K562 (cell line): ENCODE measurements around the gene THAP4. TPM values are rescaled to one million over a fixed set of nuclear protein-coding genes. Genes with fewer than 3 reads are reported as not detected.

Experiments used
- ATAC-seq: fragments of 200-7000 bp; cut with Tn5 transposase; 3 replicates; pipeline ENCODE4 v1.9.1; 2020; ENCODE audit warnings: moderate library complexity
- BruUV-seq: library from RNA; stranded (reverse); fragments of 400-500 nt; replicated peaks from 2 replicates; lab custom pipeline; 2021; lab: Mats Ljungman, UMichigan
- CTCF ChIA-PET: fragments of 300-600 bp; formaldehyde crosslinking; extraction: SDS; loops from one replicate; lab custom pipeline; 2021; ENCODE audit warnings: low intra/inter-chr PET ratio; lab: Yijun Ruan, JAX
- POLR2A ChIA-PET: fragments of 300-600, 350-650 bp; sonication (Branson Sonifier 250); formaldehyde crosslinking; extraction: SDS; loops from one replicate; lab custom pipeline; 2021; ENCODE audit warnings: antibody characterized with exemption, inconsistent platforms; lab: Yijun Ruan, JAX
- DNase-seq, 4 experiments: peaks; one replicate each; pipeline versions ENCODE4 v3.0.0 to v3.0.0-alpha.2; 2011 to 2018; ENCODE audit warnings: low spot score in 3 of 4, mixed read lengths in 3 of 4; ENCODE audit errors: extremely low read depth in 1 of 4
- FAIRE-seq: peaks from 2 replicates; lab custom pipeline; 2011; peaks lifted over from hg19 to GRCh38; lab: Jason Lieb, UNC
- H2AFZ ChIP-seq: 2 replicates; pipeline ENCODE4 v1.6.0; 2011; ENCODE audit warnings: low read depth, low read length, control low read depth, inconsistent platforms
- H3K27ac ChIP-seq: fragments of 200-600 bp; 3 replicates; pipeline ENCODE4 v1.8.0; 2011; ENCODE audit warnings: low read depth, mild to moderate bottlenecking, control low read depth, inconsistent platforms, low read length, moderate library complexity, mixed read lengths; ENCODE audit errors: extremely low read depth
- H3K27me3 ChIP-seq, 2 experiments: fragments of 300-600 bp in 1 of 2; 2 replicates in 1 of 2; 3 replicates in 1 of 2; pipeline versions ENCODE4 v1.6.0 to v1.8.0; 2011; ENCODE audit warnings: inconsistent platforms in 2 of 2, low read length in 2 of 2, mild to moderate bottlenecking in 1 of 2, mixed read lengths in 1 of 2, moderate library complexity in 1 of 2; ENCODE audit not compliant: control insufficient read depth in 2 of 2, insufficient read depth in 2 of 2
- H3K36me3 ChIP-seq: fragments of 300-600 bp; 3 replicates; pipeline ENCODE4 v1.8.0; 2011; ENCODE audit warnings: mild to moderate bottlenecking, low read length, inconsistent platforms; ENCODE audit not compliant: control insufficient read depth, insufficient read depth
- H3K4me1 ChIP-seq, 2 experiments: fragments of 200-600 bp in 1 of 2; replicated peaks in 1 of 2; 2 replicates in 1 of 2; 3 replicates in 1 of 2; pipeline versions ENCODE4 v1.5.1 to v1.8.0; 2011; ENCODE audit warnings: inconsistent platforms in 2 of 2, low read length in 2 of 2, mild to moderate bottlenecking in 1 of 2, mixed read lengths in 1 of 2, moderate library complexity in 1 of 2; ENCODE audit not compliant: control insufficient read depth in 2 of 2, insufficient read depth in 2 of 2
- H3K4me2 ChIP-seq: 2 replicates; pipeline ENCODE4 v1.6.1; 2011; ENCODE audit warnings: low read length, control low read depth, inconsistent platforms, mixed read lengths; ENCODE audit not compliant: insufficient read depth
- H3K4me3 ChIP-seq: fragments of 200-600 bp; sonication (generic), shearing (Covaris generic); 2 replicates; pipeline ENCODE4 v1.5.1; 2016; ENCODE audit warnings: control low read depth, inconsistent platforms
- H3K79me2 ChIP-seq: fragments of 200-600 bp; 3 replicates; pipeline ENCODE4 v1.8.0; 2011; ENCODE audit warnings: low read length, inconsistent platforms; ENCODE audit not compliant: control insufficient read depth, insufficient read depth
- H3K9ac ChIP-seq, 2 experiments: 2 replicates each; pipeline versions ENCODE4 v1.6.0 to v1.6.1; 2011; ENCODE audit warnings: low read depth in 2 of 2, low read length in 2 of 2, control low read depth in 1 of 2, inconsistent platforms in 1 of 2, mild to moderate bottlenecking in 1 of 2, mixed read lengths in 1 of 2; ENCODE audit not compliant: insufficient read depth in 1 of 2
- H3K9me1 ChIP-seq: one replicate; pipeline ENCODE4 v1.6.0; 2011; ENCODE audit warnings: inconsistent platforms, mild to moderate bottlenecking, low read length, moderate library complexity; ENCODE audit not compliant: control insufficient read depth, insufficient read depth
- H3K9me3 ChIP-seq: replicated peaks from 2 replicates; pipeline ENCODE4 v1.5.1; 2011; ENCODE audit warnings: low read depth, low read length, inconsistent platforms; ENCODE audit not compliant: control insufficient read depth, insufficient read depth
- H4K20me1 ChIP-seq: replicated peaks from 2 replicates; pipeline ENCODE4 v1.6.1; 2011; ENCODE audit warnings: low read length, inconsistent platforms, mixed read lengths; ENCODE audit not compliant: control insufficient read depth, insufficient read depth
- CBX8 ChIP-seq: fragments of 200-600 bp; sonication (generic); IDR thresholded peaks from 2 replicates; pipeline ENCODE4 v1.6.1; 2012; ENCODE audit warnings: borderline replicate concordance, mixed run types, low read depth, mild to moderate bottlenecking, moderate library complexity, mixed read lengths, low read length, control low read depth, inconsistent platforms; ENCODE audit not compliant: poor library complexity, severe bottlenecking; ENCODE audit errors: extremely low read depth
- E2F3 ChIP-seq: fragments of 250-450 bp; sonication (Bioruptor Pico); IDR thresholded peaks from 2 replicates; pipeline ENCODE4 v1.4.0; 2020; ENCODE audit warnings: mild to moderate bottlenecking
- HIVEP1 ChIP-seq: fragments of 250-450 bp; sonication (Bioruptor Pico); IDR thresholded peaks from 2 replicates; pipeline ENCODE4 v1.4.0; 2020; ENCODE audit warnings: mild to moderate bottlenecking
- HMGN3 ChIP-seq: IDR thresholded peaks from 2 replicates; pipeline ENCODE4 v1.6.1; 2011; ENCODE audit warnings: borderline replicate concordance, low read depth, mild to moderate bottlenecking, mixed read lengths, low read length; ENCODE audit not compliant: insufficient read length; ENCODE audit errors: extremely low read depth
- POU5F1 ChIP-seq: fragments of 150-350 bp; IDR thresholded peaks from 2 replicates; pipeline ENCODE4 v1.6.1; 2014; ENCODE audit warnings: borderline replicate concordance, low read length, low read depth, mild to moderate bottlenecking; ENCODE audit not compliant: partially characterized antibody
- RAD51 ChIP-seq: fragments of 450-650 bp; IDR thresholded peaks from 2 replicates; pipeline ENCODE4 v1.7.1; 2016; ENCODE audit warnings: low read depth, mild to moderate bottlenecking, borderline replicate concordance
- SREBF1 ChIP-seq: fragments of 150-350 bp; IDR thresholded peaks from 2 replicates; pipeline ENCODE4 v1.6.1; 2014; ENCODE audit warnings: antibody characterized with exemption, low read depth, low read length, borderline replicate concordance
- USF1 ChIP-seq: sonication (generic); formaldehyde crosslinking; IDR thresholded peaks from 2 replicates; pipeline ENCODE4 v1.9.0; 2022; ENCODE audit warnings: mild to moderate bottlenecking, missing genetic modification reagents
- ZNF23 ChIP-seq: fragments of 250-450 bp; sonication (Bioruptor Pico); IDR thresholded peaks from 2 replicates; pipeline ENCODE4 v1.4.0; 2020; ENCODE audit warnings: mild to moderate bottlenecking
- ZNF280B ChIP-seq: fragments of 250-450 bp; sonication (Bioruptor Pico); IDR thresholded peaks from 2 replicates; pipeline ENCODE4 v1.5.1; 2021; ENCODE audit warnings: mild to moderate bottlenecking
- ZNF407 ChIP-seq: fragments of 450-650 bp; IDR thresholded peaks from 2 replicates; pipeline ENCODE4 v1.6.1; 2016; ENCODE audit warnings: low read depth
- ZNF589 ChIP-seq: fragments of 200-800 bp; sonication (Bioruptor generic); IDR thresholded peaks from 2 replicates; pipeline ENCODE4 v1.6.1; 2016; ENCODE audit warnings: low read depth, missing genetic modification characterization, missing compliant biosample characterization
- WGBS: fragments of 100-300 bp; shearing (Covaris generic); methylation state at CpG from one replicate; pipeline ENCODE4 v1.1.6; 2016; ENCODE audit warnings: low coverage, mixed read lengths; ENCODE audit not compliant: insufficient coverage; ENCODE audit errors: missing lambda C conversion rate; 5-methylcytosine and 5-hydroxymethylcytosine counted together
- in situ Hi-C: fragments of 300-500 bp; cut with MboI; formaldehyde crosslinking; loops from 4 replicates; pipeline ENCODE4 v1.15.0; 2018; ENCODE audit warnings: inconsistent platforms, mixed read lengths
- intact Hi-C: fragments of 100-400 bp; cut with micrococcal nuclease; formaldehyde crosslinking; loops from 2 replicates; pipeline ENCODE4 v1.14.2; 2022
- polyA plus RNA-seq, 8 experiments: library from polyadenylated mRNA; depleted of rRNA in 4 of 8; stranded (reverse) in 5 of 8; unstranded in 3 of 8; fragments of >200 nt; fragmentation: Nextera tagmentation in 2 of 8; fragmentation: Illumina TruSeq in 1 of 8; extraction: Ambion mirVana in 2 of 8; extraction: Trizol in 1 of 8; gene quantifications; 2 replicates each; pipeline versions ENCODE4 v1.2.1 to v1.2.3, GENCODE V29; 2011 to 2014; ENCODE audit warnings: inconsistent platforms in 1 of 8, missing spikeins in 1 of 8
- total RNA-seq, 7 experiments: library from RNA; depleted of rRNA in 6 of 7; stranded (reverse); fragments of >200 nt in 6 of 7; fragmentation: Illumina TruSeq in 2 of 7; extraction: Trizol in 2 of 7; gene quantifications; 2 replicates each; pipeline versions ENCODE4 v1.2.1 to v1.2.3, GENCODE V29; 2011 to 2021; ENCODE audit warnings: low replicate concordance in 1 of 7

THAP4 gene
- total and polyA plus RNA-seq, 9 of the 15 experiments (the other 6 are each of a cell fraction or from before 2014, with no cell fraction given): 8.6 to 60.9 (median 43.9) TPM

- H3K27me3 ChIP-seq: no peaks in the 10 kb centered on the region
- H3K9me3 ChIP-seq: no peaks in the 10 kb centered on the region
- no peak overlapping the region for H3K9ac ChIP-seq
- ChIA-PET POLR2A (no interaction called here), CTCF (no interaction called here)
- WGBS: 94% methylated on average over 5 of the region's 12 CpGs
- intact Hi-C loops (no loop called here), in situ Hi-C loops (no loop called here)
- H2AFZ ChIP-seq: no peak overlapping the region
- no peak for ATAC-seq
- no peak overlapping the region for H3K4me2 ChIP-seq
- BruUV-seq: no TSS peak
- no peak overlapping the region for H3K27ac ChIP-seq
- H3K4me1 ChIP-seq: peaks cover 0 to 12% of the 10 kb centered on the region in 2 experiments; a peak in 2 of 5 replicates
- no peaks in the 10 kb centered on the region for H3K9me1 ChIP-seq
- no peak for DNase-seq
- no peaks in the 10 kb centered on the region for H3K79me2 ChIP-seq
- no peak overlapping the region for H3K4me3 ChIP-seq
- no peaks in the 10 kb centered on the region for H3K36me3 ChIP-seq
- no peak for FAIRE-seq
- H4K20me1 ChIP-seq: no peaks in the 10 kb centered on the region
- no peak for TF ChIP-seq HMGN3
- no peak for TF ChIP-seq POU5F1
- TF ChIP-seq ZNF407: no peak
- no peak for TF ChIP-seq HIVEP1 (CRISPR knock-in tag)
- no peak for TF ChIP-seq RAD51
- no peak for TF ChIP-seq CBX8
- no peak for TF ChIP-seq ZNF23 (CRISPR knock-in tag)
- no peak for TF ChIP-seq ZNF589
- no peak for TF ChIP-seq E2F3 (CRISPR knock-in tag)
- TF ChIP-seq ZNF280B: no peak
- no peak for TF ChIP-seq USF1 (CRISPR knock-in tag)
- no peak for TF ChIP-seq SREBF1
Measured at GRCh38 chr2:241573741-241574140, 63.2 kb downstream of the THAP4 start.
